ENCODE data around the gene ULK1. TPM values are rescaled to one million over a fixed set of nuclear protein-coding genes. Genes with fewer than 3 reads are reported as not detected.

ULK1 gene
- total RNA-seq, 1 donor from 2014 or later, result 156 TPM

- peaks cover 5 to 22% of the 10 kb centered on the region in 2 donors for H3K4me1 ChIP-seq
- H3K27me3 ChIP-seq, result no peaks in the 10 kb centered on the region
- H3K9me3 ChIP-seq, result no peaks in the 10 kb centered on the region
- H3K36me3 ChIP-seq, result peaks cover 4 to 7% of the 10 kb centered on the region in 2 donors
- H3K4me3 ChIP-seq, result peak overlapping the region in 1 of 2 donors; percentile 77
- H3K27ac ChIP-seq, result peak overlapping the region; percentile 93
- no peak for TF ChIP-seq CTCF (IDR thresholded peaks at IDR 0.05)
- DNase-seq (ENCODE audit: low spot score in 2 of 2), result no peak
- intact Hi-C loops (cut with DNase I), result loop anchor here (5.0 to 10.0 kb wide), 2 partner anchors 185 to 248 kb away; partner anchors contain the start of genes DDX51, NOC4L and SFSWAP
Observed at GRCh38 chr12:131897276-131897675, 2.9 kb downstream of the ULK1 start.

- DNase-seq (ENCODE audit: low spot score in 2 of 2), result no peak
- peak overlapping the region in 1 of 2 donors; percentile 93 for H3K27ac ChIP-seq
- no peak for TF ChIP-seq CTCF (IDR thresholded peaks at IDR 0.05)
- no peaks in the 10 kb centered on the region for H3K27me3 ChIP-seq
- no peaks in the 10 kb centered on the region for H3K9me3 ChIP-seq
- peaks cover 5 to 24% of the 10 kb centered on the region in 2 donors for H3K4me1 ChIP-seq
- H3K36me3 ChIP-seq, result peaks cover 4 to 7% of the 10 kb centered on the region in 2 donors
- no peak overlapping the region for H3K4me3 ChIP-seq
- intact Hi-C loops (cut with DNase I), result loop anchor here (5.0 to 10.0 kb wide), 2 partner anchors 186 to 247 kb away; partner anchors contain the start of genes DDX51, NOC4L and SFSWAP
Observed at GRCh38 chr12:131897875-131898274, 3.5 kb downstream of the ULK1 start.

- no peak for TF ChIP-seq CTCF (IDR thresholded peaks at IDR 0.05)
- no peak for DNase-seq (ENCODE audit: low spot score in 2 of 2)
- Histone ChIP-seq H3K4me1 (peaks cover 5 to 26% of the 10 kb centered on the region in 2 donors), H3K9me3 (no peaks in the 10 kb centered on the region), H3K27me3 (no peaks in the 10 kb centered on the region), H3K36me3 (peaks cover 4 to 7% of the 10 kb centered on the region in 2 donors), H3K4me3 (no peak overlapping the region), H3K27ac (no peak overlapping the region)
- intact Hi-C loops (cut with DNase I), result no loop called here
Observed at GRCh38 chr12:131900397-131900796, 6.0 kb downstream of the ULK1 start.

GRCh38 chr12:131901431-131902331 lies 7.3 kb downstream of the ULK1 start:
- H3K27me3 ChIP-seq, result no peaks in the 10 kb centered on the region
- intact Hi-C loops (cut with DNase I), result no loop called here
- H3K4me3 ChIP-seq, result no peak overlapping the region
- no peak for DNase-seq (ENCODE audit: low spot score in 2 of 2)
- peaks cover 5 to 26% of the 10 kb centered on the region in 2 donors for H3K4me1 ChIP-seq
- H3K36me3 ChIP-seq, result peaks cover 7 to 10% of the 10 kb centered on the region in 2 donors
- H3K9me3 ChIP-seq, result no peaks in the 10 kb centered on the region
- no peak for TF ChIP-seq CTCF (IDR thresholded peaks at IDR 0.05)
- H3K27ac ChIP-seq, result no peak overlapping the region

- H3K36me3 ChIP-seq, result peaks cover 11 to 13% of the 10 kb centered on the region in 2 donors
- peaks cover 0 to 17% of the 10 kb centered on the region in 2 donors for H3K4me1 ChIP-seq
- H3K27ac ChIP-seq, result no peak overlapping the region
- intact Hi-C loops (cut with DNase I), result no loop called here
- H3K9me3 ChIP-seq, result no peaks in the 10 kb centered on the region
- TF ChIP-seq CTCF (IDR thresholded peaks at IDR 0.05), result no peak
- DNase-seq (ENCODE audit: low spot score in 2 of 2), result no peak
- no peaks in the 10 kb centered on the region for H3K27me3 ChIP-seq
- H3K4me3 ChIP-seq, result no peak overlapping the region
Observed at GRCh38 chr12:131902332-131903241, 8.2 kb downstream of the ULK1 start.

Measured in ascending aorta (tissue), 2 donors.